MM.1S (cell line): ENCODE results near the gene C8A.

ENCODE experiments used
- DNase-seq: peaks from one replicate; pipeline ENCODE4 v3.0.0-alpha.2; 2015
- H2AFZ ChIP-seq: fragments of 300-600 bp; sonication (generic); 2 replicates; pipeline ENCODE4 v1.6.0; 2016; ENCODE audit warnings: antibody characterized with exemption, low read length
- H3F3A ChIP-seq: fragments of 300-600 bp; sonication (generic); 2 replicates; pipeline ENCODE4 v1.6.1; 2016; ENCODE audit warnings: mild to moderate bottlenecking, antibody characterized with exemption, low read length, moderate library complexity, mixed read lengths; ENCODE audit not compliant: insufficient read depth
- H3K27ac ChIP-seq: fragments of 300-600 bp; sonication (generic); 2 replicates; pipeline ENCODE4 v1.5.1; 2016; ENCODE audit warnings: mild to moderate bottlenecking, low read length
- H3K27me3 ChIP-seq: fragments of 300-600 bp; sonication (generic); replicated peaks from 2 replicates; pipeline ENCODE4 v1.6.0; 2016; ENCODE audit warnings: low read length; ENCODE audit not compliant: insufficient read depth
- H3K36me3 ChIP-seq: fragments of 300-600 bp; sonication (generic); replicated peaks from 2 replicates; pipeline ENCODE4 v1.6.1; 2016; ENCODE audit warnings: mild to moderate bottlenecking, low read length, mixed read lengths; ENCODE audit not compliant: insufficient read depth
- H3K4me1 ChIP-seq: fragments of 300-600 bp; sonication (generic); 2 replicates; pipeline ENCODE4 v1.6.1; 2016; ENCODE audit warnings: low read length, mixed read lengths
- H3K4me2 ChIP-seq: fragments of 300-600 bp; sonication (generic); 2 replicates; pipeline ENCODE4 v1.6.0; 2016; ENCODE audit warnings: low read depth, low read length
- H3K4me3 ChIP-seq: fragments of 300-600 bp; sonication (generic); 2 replicates; pipeline ENCODE4 v1.5.1; 2016; ENCODE audit warnings: low read length, mixed read lengths
- H3K79me2 ChIP-seq: fragments of 300-600 bp; sonication (generic); 2 replicates; pipeline ENCODE4 v1.6.1; 2016; ENCODE audit warnings: mixed run types, low read length, mixed read lengths
- H3K9ac ChIP-seq: fragments of 300-600 bp; sonication (generic); 2 replicates; pipeline ENCODE4 v1.6.1; 2016; ENCODE audit warnings: low read length, mixed read lengths
- H3K9me2 ChIP-seq: fragments of 300-600 bp; sonication (generic); replicated peaks from 2 replicates; pipeline ENCODE4 v1.6.1; 2016; ENCODE audit warnings: mild to moderate bottlenecking, low read length, mixed read lengths; ENCODE audit not compliant: insufficient read depth
- H3K9me3 ChIP-seq: fragments of 300-600 bp; sonication (generic); replicated peaks from 2 replicates; pipeline ENCODE4 v1.6.1; 2016; ENCODE audit warnings: mild to moderate bottlenecking, low read length, mixed read lengths; ENCODE audit not compliant: insufficient read depth
- H4K20me1 ChIP-seq: fragments of 300-600 bp; sonication (generic); 2 replicates; pipeline ENCODE4 v1.6.1; 2016; ENCODE audit warnings: mild to moderate bottlenecking, low read length, moderate library complexity, mixed read lengths; ENCODE audit not compliant: insufficient read depth
- EZH2 ChIP-seq: fragments of 300-600 bp; sonication (generic); optimal IDR thresholded peaks from 2 replicates; pipeline ENCODE3; 2017; ENCODE audit warnings: low read depth, mild to moderate bottlenecking, antibody characterized with exemption, low read length, mixed read lengths
- EZH2phosphoT487 ChIP-seq: fragments of 300-600 bp; sonication (generic); IDR thresholded peaks from 2 replicates; pipeline ENCODE4 v1.6.1; 2018; ENCODE audit warnings: antibody characterized with exemption, low read length
- TF ChIP-seq, protein P1 (sequence below): fragments of 300-600 bp; sonication (generic); IDR thresholded peaks from 2 replicates; pipeline ENCODE4 v1.5.1; 2016; ENCODE audit warnings: antibody characterized with exemption, low read length, mixed read lengths

C8A gene

DNA sequence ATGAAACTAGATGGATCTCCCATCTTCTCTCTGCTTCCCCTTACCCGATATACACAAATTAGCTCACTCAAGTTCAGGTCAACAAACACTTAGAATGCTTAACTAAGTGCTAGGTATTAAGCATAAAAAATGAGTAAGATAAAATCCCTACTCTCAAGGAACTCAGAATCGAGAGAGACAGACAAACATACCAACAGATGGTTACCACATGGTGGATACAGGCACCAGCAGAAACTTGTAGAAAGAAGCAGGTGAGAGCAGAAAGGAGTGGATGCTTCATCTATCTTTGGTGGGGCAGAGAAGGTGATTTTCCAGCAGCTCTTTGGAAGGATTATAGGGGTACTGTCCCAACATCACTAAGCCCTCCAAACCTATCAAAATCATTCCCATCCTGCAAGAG lies 79.0 kb downstream of the C8A start:
- no peak overlapping the region for H2AFZ ChIP-seq
- DNase-seq: no peak
- TF ChIP-seq, protein P1, sequence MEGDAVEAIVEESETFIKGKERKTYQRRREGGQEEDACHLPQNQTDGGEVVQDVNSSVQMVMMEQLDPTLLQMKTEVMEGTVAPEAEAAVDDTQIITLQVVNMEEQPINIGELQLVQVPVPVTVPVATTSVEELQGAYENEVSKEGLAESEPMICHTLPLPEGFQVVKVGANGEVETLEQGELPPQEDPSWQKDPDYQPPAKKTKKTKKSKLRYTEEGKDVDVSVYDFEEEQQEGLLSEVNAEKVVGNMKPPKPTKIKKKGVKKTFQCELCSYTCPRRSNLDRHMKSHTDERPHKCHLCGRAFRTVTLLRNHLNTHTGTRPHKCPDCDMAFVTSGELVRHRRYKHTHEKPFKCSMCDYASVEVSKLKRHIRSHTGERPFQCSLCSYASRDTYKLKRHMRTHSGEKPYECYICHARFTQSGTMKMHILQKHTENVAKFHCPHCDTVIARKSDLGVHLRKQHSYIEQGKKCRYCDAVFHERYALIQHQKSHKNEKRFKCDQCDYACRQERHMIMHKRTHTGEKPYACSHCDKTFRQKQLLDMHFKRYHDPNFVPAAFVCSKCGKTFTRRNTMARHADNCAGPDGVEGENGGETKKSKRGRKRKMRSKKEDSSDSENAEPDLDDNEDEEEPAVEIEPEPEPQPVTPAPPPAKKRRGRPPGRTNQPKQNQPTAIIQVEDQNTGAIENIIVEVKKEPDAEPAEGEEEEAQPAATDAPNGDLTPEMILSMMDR: no peak
- TF ChIP-seq EZH2 (no peak), EZH2phosphoT487 (no peak)

DNA sequence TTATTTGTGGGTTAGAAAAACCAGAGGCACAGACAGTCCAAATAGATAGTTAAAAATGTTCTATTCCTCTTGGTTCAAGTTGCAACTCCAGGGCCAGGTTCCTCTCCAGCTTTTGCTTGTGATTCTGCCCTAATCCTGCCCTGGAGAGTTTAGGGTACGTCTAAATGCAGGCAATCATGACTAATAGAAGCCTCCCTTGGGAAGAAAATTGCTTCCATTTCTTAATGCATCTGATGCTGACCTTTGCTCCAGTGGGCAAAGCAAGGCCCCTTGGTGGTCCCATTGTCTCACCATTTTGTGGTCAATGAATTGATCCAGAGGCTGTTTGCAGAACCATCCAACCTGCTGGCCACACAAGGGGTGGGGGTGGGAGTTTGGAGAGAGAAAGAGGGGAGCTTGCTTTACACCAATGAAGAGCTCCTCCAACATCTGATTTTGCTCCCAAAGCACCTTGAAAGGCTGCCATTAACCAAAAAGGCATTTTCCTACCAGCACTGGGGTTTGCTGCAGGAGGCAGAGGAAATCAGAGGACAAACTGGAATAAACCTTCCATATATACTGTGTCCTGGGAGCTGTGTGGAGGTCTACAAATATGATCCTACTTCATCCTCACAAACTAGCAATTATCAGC lies 79.9 kb downstream of the C8A start:
- Histone ChIP-seq H3K9ac (no peak overlapping the region), H3K27me3 (no peaks in the 10 kb centered on the region), H2AFZ (no peak overlapping the region), H3K36me3 (no peaks in the 10 kb centered on the region), H3K79me2 (no peaks in the 10 kb centered on the region), H3F3A (no peaks in the 10 kb centered on the region), H3K27ac (no peak overlapping the region), H3K4me3 (no peak overlapping the region), H4K20me1 (no peaks in the 10 kb centered on the region), H3K4me2 (no peak overlapping the region), H3K4me1 (no peaks in the 10 kb centered on the region), H3K9me3 (no peaks in the 10 kb centered on the region), H3K9me2 (no peaks in the 10 kb centered on the region)
- TF ChIP-seq EZH2 (no peak), EZH2phosphoT487 (no peak)
- TF ChIP-seq, protein P1: no peak
- DNase-seq: no peak

More for the DNA sequence above, 79.0 kb downstream of the C8A start:
- Histone ChIP-seq H3K27me3 (no peaks in the 10 kb centered on the region), H3F3A (no peaks in the 10 kb centered on the region), H3K4me2 (no peak overlapping the region), H3K4me1 (no peaks in the 10 kb centered on the region), H3K9ac (no peak overlapping the region), H3K27ac (no peak overlapping the region), H3K9me2 (no peaks in the 10 kb centered on the region), H3K4me3 (no peak overlapping the region), H3K9me3 (no peaks in the 10 kb centered on the region), H3K36me3 (no peaks in the 10 kb centered on the region), H3K79me2 (no peaks in the 10 kb centered on the region), H4K20me1 (no peaks in the 10 kb centered on the region)

DNA sequence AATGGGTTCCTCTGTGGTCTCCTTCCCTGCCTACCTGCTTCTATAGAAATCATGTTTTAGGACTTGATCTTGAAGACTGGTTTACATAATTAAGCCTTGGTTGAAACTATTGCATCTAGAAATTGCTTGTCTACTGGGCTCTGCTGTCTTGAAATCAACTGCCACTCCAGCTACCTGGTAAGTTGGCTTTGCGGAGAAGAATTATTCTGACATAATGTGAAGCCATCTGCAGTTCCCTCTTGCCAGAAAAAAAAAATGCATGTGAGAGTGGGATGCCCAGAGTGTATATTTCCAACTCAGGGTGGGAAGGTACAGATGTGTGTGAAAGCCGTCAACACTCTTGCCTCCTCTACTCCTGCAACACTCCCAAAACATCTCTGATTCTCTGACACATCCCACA lies 84.0 kb downstream of the C8A start:
- no peak for TF ChIP-seq EZH2
- H2AFZ ChIP-seq: no peak overlapping the region
- no peak overlapping the region for H3K27ac ChIP-seq
- no peaks in the 10 kb centered on the region for H3K36me3 ChIP-seq
- H3K4me3 ChIP-seq: no peak overlapping the region
- H3K79me2 ChIP-seq: no peaks in the 10 kb centered on the region
- DNase-seq: no peak
- no peaks in the 10 kb centered on the region for H3F3A ChIP-seq
- no peak overlapping the region for H3K4me2 ChIP-seq
- no peaks in the 10 kb centered on the region for H3K4me1 ChIP-seq
- no peaks in the 10 kb centered on the region for H4K20me1 ChIP-seq
- H3K9ac ChIP-seq: no peak overlapping the region
- H3K9me3 ChIP-seq: no peaks in the 10 kb centered on the region
- H3K9me2 ChIP-seq: no peaks in the 10 kb centered on the region
- H3K27me3 ChIP-seq: no peaks in the 10 kb centered on the region

DNA sequence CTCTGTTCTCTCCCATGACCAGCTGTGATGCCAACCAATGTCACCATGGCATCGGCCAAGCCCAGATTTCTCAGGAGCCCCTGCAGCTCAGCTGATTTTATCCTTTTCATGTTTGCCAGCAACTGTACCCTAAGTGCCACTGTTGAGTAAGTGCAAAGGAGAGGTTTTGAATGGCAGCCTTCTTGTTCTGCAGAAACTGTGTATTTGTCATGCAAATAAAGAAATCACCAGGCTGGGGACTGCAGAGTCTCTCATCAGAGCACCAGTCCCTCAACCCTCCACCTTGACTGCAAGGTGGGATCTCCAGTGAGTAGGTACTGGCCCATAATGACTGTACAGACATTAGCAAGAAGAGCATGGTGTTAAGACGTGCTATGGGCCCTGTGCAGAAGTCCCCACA lies 84.6 kb downstream of the C8A start:
- no peak overlapping the region for H3K27ac ChIP-seq
- TF ChIP-seq EZH2 (no peak), EZH2phosphoT487 (no peak)
- TF ChIP-seq, protein P1: no peak
- no peaks in the 10 kb centered on the region for H3F3A ChIP-seq
- no peaks in the 10 kb centered on the region for H3K27me3 ChIP-seq
- H3K9me3 ChIP-seq: no peaks in the 10 kb centered on the region
- H2AFZ ChIP-seq: no peak overlapping the region
- no peaks in the 10 kb centered on the region for H3K79me2 ChIP-seq
- no peaks in the 10 kb centered on the region for H3K4me1 ChIP-seq
- no peak for DNase-seq
- H3K4me2 ChIP-seq: no peak overlapping the region
- no peak overlapping the region for H3K9ac ChIP-seq
- H3K4me3 ChIP-seq: no peak overlapping the region
- no peaks in the 10 kb centered on the region for H3K36me3 ChIP-seq
- H4K20me1 ChIP-seq: no peaks in the 10 kb centered on the region
- no peaks in the 10 kb centered on the region for H3K9me2 ChIP-seq
